HT-29 (cell line): Measurements from ENCODE around the gene TRABD2B. TPM values are rescaled to one million over a fixed set of nuclear protein-coding genes. Genes with fewer than 3 reads are reported as not detected.

ENCODE experiments used
- DNase-seq: peaks from one replicate; pipeline ENCODE4 v3.0.0-alpha.2; 2015; ENCODE audit warnings: low spot score
- total RNA-seq: library from RNA; depleted of rRNA; stranded (reverse); fragments of >200 nt; shearing (Covaris generic); gene quantifications from 2 replicates; pipeline ENCODE4 v1.2.3, GENCODE V29; 2014

Gene TRABD2B
- total RNA-seq, 1 experiment from 2014 or later = 0.05 TPM

DNA sequence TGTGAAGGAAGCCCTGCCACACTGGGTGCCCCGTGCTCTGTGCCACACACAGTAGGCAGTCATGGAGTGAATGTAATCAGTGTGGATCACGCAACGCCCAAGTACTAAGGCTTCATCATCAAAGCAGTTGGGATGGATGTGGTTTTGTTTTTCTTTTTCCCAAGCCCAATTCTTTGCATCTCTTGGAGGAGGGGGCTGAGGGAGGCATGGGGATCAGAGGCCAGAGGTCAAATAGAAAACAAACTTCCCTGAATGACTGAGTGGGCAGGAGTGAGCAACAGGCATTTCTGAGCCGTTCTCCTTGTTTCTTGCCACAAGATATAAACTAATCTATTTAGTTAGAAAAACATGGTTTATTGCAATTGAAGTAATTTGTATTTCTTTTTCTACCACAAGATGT is 85.3 kb downstream of the TRABD2B start:
- DNase-seq = no peak

DNA sequence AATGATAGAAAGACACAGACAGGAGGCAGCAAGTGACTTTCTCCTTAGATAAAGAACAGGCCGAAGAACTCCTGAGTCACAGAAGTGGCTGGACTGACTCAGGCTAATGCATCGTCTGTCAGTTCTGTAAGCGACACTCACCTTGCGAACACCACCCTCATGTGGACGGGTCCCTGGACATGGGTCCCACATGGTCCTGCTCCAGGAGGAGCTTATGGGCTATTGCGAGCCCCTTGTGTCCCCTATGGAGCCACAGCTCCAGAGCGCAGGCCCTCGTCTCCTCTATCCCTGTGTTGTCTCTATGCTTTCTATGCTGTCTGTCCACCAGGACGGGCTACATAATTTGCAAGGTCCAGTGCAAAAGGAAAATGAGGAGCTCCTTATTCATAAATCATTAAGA is 85.8 kb downstream of the TRABD2B start:
- no peak for DNase-seq

DNA sequence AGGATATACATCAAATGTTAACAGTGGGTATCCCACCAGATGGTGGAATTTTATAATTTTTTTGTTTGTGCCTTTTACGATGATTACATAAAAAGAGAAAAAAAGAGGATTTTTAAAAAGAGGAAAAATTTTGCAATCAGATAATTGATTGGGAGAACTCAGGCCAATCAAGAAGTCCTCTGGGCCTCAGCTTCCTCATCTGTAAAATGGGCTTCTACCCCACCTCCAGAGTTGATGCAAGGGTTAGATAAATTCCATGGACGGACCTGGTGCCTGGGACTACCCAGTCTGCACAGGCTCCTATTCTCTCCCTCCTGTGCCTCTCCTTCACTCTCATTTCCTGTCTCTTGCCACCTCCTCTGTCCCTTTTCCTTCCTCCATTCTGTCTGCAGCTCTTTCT is 88.9 kb downstream of the TRABD2B start:
- DNase-seq = no peak

DNA sequence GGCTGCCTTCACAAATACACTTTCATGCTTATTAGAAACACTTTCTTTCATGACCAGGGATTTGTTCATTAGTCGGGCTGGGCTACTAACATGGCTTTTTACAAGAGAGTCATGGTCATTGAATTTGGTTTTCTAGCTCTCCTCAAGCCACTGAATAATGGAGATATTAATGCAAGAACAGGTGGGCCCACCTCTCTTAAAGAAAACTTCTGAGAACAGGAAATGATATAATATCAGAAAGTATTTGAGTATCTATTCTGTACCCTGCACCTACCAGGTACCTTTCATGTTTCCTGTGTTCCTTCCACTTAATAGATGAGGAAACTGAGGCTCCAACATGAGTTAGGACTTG is 90.0 kb downstream of the TRABD2B start:
- no peak for DNase-seq

DNA sequence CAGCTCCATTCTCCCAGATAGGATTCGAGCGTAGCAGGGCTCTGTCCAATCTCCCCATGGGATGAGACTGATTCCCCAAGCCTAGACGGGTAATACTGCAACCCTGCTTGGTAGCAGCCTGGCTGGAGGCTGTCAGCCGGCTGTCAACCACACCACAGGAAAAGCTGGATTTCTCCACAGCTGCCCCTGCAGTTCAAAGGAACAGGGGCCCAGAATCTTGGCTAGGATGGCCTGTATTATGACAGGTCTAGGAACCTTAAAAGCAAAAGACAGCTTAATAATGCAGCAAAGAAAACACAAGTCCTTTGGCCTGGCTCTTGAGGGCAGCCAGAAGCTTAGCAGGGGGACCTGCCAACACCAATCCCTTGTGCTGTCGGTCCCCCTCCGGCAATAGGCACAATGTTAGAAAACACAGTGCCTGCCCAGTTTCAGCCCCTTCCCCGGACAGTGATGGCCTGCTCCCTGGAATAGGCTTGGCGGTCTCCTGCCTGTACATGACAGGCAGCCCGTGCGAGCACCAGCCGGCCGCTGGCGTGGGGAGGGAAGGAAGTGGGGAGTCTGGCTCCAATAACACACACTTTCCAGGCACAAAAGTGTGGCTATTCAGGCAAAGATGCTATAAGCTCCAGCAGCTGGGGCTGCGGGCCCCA is 90.5 kb downstream of the TRABD2B start:
- DNase-seq = no peak

DNA sequence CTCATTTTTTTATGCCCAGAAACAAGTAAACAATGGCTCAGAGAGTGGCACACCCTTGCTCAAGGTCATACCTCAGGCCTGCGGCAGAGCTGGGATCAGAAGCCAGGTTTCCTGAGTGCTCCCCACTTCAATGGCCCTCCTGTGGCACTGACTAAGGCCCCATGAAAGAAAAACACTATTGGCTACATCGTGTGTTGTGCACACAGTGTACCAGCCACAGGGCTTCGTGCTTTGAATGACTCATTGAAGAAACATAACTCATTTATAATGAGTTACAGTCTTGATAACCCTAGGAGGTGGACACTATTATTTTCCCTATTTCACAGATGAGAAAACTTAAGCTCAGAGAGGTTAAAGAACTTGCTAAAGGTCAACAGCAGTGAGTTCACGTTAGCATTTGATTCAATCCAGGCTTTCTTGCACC is 91.2 kb downstream of the TRABD2B start:
- DNase-seq = peak; percentile 36

DNA sequence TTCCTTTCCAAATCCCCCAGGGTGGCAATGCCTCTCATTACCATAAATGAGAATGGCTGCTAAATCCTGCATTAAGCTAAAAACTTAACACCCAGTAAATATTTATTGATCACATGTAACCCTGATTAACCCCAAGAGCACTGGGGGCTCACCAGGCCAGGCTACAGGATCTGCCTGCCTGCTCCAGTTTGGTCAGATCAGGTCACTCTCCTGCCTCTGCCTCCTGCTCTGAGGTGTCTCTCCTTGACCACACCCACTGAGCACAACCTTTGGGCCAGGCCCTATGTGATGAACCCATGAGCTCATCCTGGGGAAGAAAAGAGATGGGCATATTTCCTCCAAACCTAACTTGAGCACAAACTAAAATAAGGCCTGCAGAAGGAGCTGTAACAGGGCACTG is 93.5 kb downstream of the TRABD2B start:
- DNase-seq = no peak

DNA sequence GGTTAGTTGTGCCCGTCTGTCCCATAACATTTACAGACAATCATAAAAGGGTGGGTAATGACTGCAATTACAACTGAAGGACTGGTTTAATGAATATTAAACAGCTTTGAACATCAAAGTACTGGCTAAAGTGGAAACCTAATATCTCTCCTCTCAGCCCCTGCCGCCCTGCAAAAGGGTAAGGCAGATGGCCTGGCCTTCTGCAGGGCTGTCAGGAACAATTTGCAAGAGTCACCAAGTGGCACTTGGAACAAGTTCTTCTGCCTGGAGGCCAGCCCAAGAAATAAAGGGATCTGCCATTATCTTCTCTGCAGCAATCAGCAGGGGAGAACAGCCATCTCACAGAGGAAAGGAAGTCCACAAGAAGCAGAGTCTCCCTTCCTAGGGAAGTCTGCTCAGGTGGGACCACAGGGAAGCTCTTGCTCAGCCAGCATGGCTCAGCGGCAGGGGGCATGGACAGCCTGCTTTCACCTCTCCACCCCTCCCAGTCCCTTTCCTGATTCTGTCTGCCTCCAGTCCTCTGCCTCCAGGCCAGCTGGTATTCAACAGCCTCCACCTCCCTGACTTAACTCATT is 96.1 kb downstream of the TRABD2B start:
- DNase-seq = no peak

DNA sequence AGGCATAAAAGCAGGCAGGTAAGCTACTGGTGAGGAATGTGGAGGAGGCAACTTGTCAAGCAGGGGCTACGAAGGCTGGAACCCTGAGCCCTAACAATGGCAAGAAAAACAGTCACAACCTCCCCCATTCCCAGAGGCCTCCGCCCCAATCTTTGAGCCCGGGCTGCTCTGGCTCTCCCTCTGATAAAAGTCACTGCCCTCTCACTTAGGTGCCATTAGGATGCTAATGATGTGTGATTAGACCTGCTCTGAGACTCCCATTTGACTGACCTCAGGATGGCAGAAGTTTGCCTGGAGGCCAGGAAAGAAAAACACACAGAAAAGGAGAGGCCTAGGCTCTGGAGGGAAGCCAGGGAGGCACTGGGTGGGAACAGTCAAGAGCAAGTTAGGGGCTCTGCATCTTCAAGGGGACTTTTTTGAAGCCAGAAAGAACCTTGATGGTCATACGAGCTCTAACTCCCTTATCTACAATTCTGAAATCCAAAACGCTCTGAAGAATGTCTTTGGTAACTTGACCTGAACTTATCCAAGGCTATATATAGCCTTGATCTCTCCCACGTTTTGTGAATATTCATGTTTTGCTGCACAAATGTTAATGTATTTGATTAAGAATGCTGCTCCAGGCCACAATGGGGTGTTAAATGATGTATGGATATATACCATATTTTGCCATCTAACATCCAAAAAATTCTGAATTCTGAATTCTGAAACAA is 98.9 kb downstream of the TRABD2B start:
- DNase-seq = no peak

DNA sequence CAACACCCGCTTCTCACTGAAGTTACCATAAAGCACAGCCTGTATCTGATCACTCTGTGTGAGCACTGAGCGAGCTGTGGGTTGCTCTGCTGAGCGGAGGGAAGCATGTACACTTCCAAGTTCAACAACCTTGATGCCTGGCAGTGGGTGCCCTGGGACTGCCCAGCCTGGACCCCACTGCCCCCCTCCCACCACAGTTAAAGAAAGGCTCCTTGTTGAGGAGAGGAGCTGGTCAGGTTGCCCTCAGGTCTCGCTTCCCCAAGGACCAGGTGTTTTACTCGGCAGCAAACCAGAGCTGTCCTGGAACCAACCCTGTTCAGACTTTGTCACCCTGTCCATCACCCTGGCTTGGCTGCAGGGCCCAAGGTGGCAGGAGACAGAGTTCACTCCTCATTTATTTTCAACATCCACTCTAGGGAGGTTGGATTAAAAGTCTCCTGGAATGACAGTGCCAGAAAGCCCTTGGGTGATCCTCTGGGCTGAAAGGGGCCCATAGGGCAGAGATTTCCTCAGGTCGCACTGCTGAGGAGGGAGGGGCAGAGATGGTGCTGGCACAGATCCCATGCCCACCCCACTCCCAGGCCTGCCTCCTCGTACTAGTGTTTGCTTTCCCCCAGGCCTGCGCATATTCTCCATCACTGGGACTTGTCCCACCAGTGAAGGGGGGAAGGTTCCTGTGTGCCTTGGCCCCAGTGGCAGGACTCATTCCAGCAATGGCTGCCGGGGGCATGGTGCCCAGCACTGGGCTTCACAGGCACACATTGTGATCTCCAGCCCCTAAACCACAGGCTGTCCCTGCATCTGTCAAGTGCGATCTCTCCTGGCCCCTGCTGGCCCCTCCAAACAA is 101.7 kb downstream of the TRABD2B start:
- no peak for DNase-seq

DNA sequence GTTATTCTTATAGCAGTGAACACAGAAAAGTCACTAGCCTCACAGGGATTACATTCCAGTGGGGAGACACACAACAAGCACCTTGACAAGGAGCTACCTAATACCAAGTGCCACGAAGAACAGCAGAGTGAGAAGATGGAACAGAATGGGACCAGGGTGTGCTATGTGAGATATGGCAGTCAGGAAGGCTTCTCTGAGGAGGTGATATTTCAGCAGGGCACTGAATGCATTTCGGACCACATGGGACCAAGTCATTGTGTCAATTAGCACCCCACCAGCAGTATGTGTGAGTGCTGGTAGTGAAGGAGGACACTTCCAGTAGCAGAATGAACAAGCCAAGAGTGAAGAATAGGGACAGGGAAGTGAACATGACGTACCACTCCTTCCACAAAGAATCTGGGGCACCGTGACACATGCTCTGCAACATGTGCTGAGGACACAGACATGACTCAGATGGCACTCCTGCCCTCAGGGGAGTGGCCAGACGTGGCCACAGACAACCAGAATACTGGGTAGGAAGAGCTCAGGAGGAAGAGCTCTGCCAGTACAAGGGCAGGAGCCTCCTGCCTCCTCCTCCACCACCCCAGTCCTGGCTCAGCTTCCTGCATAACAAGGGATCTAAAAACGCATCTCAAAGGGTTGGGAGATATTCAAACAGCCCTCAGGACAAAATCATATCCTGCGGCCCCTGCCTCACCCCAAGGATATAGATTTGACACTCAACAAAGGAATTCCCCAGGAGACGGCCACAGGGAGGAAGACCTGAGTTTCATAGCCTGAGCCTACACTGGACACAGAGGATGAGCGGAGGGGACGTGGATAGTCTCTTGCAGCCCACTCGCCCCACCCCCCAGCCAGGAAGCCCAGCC is 102.5 kb downstream of the TRABD2B start:
- DNase-seq = peak; percentile 66

DNA sequence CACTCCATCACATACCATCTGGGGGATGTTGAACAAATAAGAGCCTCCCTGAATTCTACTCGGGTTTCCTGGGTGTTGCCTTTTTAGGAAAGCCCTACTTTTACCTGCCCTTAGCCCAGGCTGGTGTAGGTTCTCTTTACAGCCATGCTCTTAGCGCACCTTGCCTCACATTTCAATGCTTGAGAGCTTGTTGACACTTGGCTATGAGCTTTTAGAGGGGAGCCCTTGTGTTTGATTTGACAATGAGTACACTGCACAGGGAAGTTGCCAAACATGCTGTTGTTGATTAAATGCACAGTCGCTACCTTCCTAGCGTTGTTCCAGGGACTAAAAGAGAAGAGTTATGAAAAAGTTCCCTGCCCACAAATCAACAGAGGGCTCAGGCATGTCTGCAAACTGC is 103.8 kb downstream of the TRABD2B start:
- DNase-seq = no peak

DNA sequence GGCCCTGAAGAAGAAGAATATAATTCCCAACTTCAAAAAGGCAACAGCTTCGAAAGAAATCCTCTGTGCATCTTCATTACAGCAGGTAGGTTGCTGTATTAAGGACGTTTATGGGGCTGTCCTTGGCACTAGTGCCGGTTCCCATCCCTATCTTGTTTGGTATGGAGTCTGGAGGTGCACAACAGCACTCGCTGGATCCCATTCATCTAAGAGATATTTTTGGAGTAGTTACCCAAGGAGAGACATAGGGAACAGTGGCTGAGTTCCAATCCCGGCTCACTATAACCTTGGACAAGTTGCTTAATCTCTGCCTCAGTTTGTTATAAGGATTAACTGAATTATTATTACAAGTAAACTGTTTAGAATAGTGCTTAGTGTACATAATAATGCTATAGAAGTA is 106.4 kb downstream of the TRABD2B start:
- no peak for DNase-seq

DNA sequence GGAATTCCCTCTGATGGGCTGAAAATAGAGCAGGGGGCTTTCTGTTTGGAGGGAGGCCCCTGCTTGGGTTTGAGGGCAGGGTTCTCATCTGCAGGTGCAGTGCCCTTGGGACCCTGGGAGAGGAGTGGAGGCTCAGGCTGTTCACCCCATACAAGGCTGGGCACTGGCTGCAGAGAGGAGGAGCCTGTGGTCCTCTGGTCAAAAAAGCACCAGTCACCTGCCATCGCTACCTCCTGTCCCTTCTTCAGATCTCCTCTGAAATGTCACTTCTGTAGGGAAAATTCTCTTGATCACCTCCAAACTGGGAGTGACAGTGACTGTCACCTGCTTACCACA is 108.9 kb downstream of the TRABD2B start:
- DNase-seq = no peak

DNA sequence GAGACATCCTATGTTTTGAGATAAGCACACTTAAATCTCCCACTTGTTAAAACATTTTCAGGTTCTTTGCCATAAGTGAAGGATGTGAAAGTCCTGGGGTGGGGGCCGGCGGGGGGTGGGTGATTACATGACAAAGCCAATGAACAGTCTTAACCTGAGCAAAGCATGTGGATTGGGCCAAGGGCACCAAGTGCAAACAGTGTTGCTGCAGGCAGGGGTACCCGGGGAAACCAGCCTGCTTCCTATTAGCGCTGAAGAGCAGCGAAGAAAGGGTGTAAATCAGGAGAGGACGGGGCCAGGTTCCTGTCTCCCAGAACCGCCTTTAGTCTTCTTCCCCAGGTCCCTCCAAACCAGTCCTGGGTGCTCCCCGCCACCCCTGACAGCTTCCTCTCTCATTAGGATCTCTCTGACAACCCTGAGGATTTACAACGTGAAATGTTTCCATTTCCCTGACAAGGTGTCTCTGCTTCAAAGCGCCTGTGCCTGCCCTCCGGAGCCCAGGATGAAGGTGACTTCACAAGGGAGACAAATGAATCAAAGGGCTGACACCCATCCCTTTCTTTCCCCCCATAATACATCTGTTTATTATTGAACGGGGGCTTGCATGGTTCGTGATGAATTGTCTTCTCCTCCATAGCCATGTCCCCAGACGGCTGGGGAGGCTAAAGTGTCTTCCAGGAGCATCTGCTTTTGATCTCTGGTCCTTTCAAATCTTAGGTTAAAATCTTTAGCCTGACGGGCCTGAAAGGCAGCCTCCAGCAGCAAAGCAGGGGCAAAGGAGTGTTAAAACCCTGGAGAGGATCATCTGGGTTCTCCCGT is 109.5 kb downstream of the TRABD2B start:
- DNase-seq = no peak

DNA sequence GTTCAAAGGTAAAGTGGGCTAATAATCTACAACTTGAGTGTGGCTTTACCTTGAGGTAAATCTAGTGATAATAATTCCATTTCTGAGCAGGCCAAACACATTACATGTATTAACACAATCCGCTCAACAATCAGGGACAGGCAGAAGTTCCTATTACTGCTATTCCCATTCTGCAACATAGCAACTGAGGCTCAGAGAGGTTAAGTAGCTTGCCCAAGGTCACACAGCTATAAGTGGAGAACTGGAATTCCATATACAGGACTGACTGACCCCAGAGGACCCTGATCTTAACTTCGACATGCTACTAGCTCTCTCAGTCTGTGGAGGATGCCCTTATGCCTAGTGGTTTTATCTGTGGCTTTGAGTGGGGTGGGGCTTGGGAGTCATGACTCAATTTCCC is 110.1 kb downstream of the TRABD2B start:
- DNase-seq = no peak

DNA sequence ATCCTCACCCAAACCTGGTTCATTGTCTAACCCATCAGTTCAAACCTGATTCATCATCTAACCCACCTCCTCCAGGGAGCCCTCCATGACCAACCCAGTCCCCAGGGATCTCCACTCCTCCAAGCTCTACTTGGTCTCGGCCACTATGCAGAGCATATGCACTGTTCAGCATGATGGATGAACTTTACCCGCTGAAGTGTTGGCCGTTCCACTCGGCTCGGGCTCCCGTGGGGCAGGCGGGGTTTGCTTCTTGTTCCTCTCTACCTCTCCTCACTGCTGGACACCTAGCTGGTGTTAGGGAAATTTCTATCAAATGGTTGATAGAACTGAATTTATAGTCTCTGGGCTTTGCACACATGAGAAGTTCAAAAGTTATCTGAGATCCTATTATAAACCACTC is 111.0 kb downstream of the TRABD2B start:
- no peak for DNase-seq

DNA sequence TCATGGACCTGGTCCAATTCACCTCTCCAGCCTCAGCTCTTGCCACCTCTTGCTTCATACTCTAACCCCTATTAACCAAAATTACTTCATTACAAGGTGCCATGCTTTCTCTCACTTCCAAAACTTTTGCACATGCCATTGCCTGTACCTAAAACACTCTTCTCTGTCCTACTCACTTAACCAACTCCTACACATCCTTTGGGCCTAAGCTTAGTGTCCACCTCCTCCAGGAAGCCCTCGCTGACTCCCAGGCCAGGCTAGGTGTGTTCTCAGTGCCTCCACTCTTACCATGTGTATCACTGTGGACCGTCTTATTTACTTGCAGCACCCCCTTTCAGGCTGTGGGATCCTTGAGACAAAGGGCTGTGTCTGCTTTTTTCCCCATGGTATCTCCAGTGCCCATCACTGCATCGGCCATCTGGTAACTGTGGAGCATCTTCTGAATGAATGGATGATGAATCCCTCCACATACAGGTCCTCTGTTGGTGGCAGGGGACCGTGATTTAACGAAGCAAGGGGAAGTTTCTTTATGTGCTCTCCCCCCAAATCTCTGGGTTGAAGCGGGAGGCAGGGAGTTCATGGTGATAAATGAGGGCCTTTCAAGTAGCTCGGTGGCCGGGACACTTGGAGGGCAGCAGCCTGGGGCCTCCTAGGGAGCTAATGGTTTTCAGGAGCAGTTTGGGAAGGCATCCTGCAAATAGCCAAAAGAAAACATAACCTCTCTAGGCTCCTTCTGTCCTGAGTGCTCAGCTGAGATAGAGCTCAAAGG is 111.9 kb downstream of the TRABD2B start:
- no peak for DNase-seq

DNA sequence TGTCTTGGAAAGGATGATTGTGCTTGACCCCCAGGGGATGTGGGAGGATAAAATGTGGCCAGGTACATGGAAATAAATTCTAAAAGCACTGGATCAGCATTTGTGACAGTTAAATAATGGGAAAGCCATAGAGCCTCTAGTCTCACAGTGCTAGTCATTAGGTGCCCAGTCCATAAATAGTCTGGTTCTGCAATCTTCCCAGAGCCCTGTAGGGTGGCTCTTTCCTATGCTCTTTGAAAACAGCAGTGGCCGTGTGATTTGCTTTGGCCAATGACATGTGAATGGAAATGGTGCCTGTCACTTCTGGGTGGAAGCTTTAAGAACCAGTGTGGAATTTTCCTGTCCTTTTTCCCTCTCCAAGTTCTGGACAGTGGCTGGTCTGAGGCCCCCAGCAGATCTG is 113.2 kb downstream of the TRABD2B start:
- no peak for DNase-seq
